GM23338 (cell line): ENCODE results near the gene ZNF511. TPM values are rescaled to one million over a fixed set of nuclear protein-coding genes. Genes with fewer than 3 reads are reported as not detected.

ENCODE experiments used
- ATAC-seq: fragments of 200-7000 bp; cut with Tn5 transposase; 3 replicates; pipeline ENCODE4 v1.9.1; 2020
- DNase-seq: peaks from one replicate; pipeline ENCODE4 v3.0.0-alpha.2; 2015; ENCODE audit warnings: low spot score
- H2AFZ ChIP-seq: fragments of 200-600 bp; sonication (generic); 2 replicates; pipeline ENCODE4 v1.8.0; 2016; ENCODE audit warnings: antibody characterized with exemption, mild to moderate bottlenecking, moderate library complexity
- H3F3A ChIP-seq: fragments of 200-600 bp; sonication (generic); replicated peaks from 2 replicates; pipeline ENCODE4 v1.8.0; 2017; ENCODE audit warnings: antibody characterized with exemption, mixed run types, low read depth
- H3K27ac ChIP-seq: fragments of 200-600 bp; sonication (generic); 2 replicates; pipeline ENCODE4 v1.6.1; 2016; ENCODE audit warnings: low read depth
- H3K27me3 ChIP-seq: fragments of 200-600 bp; sonication (generic); 2 replicates; pipeline ENCODE4 v1.8.0; 2016; ENCODE audit warnings: mild to moderate bottlenecking, mixed run types, moderate library complexity; ENCODE audit not compliant: insufficient read depth
- H3K36me3 ChIP-seq: fragments of 200-600 bp; sonication (generic); 2 replicates; pipeline ENCODE4 v1.8.0; 2016; ENCODE audit warnings: mild to moderate bottlenecking; ENCODE audit not compliant: insufficient read depth
- H3K4me1 ChIP-seq: fragments of 200-600 bp; sonication (generic); 2 replicates; pipeline ENCODE4 v1.8.0; 2016; ENCODE audit warnings: mild to moderate bottlenecking, moderate library complexity; ENCODE audit not compliant: insufficient read depth
- H3K4me2 ChIP-seq: fragments of 200-600 bp; sonication (generic); 2 replicates; pipeline ENCODE4 v1.7.1; 2017; ENCODE audit warnings: mixed run types
- H3K4me3 ChIP-seq: fragments of 200-600 bp; sonication (generic); 2 replicates; pipeline ENCODE4 v1.6.1; 2016; ENCODE audit warnings: mixed run types
- H3K79me2 ChIP-seq: fragments of 200-600 bp; sonication (generic); replicated peaks from 2 replicates; pipeline ENCODE4 v1.8.0; 2017; ENCODE audit warnings: mild to moderate bottlenecking; ENCODE audit not compliant: insufficient read depth
- H3K9me2 ChIP-seq: fragments of 200-600 bp; sonication (generic); 2 replicates; pipeline ENCODE4 v1.8.0; 2017; ENCODE audit not compliant: insufficient read depth
- H4K20me1 ChIP-seq: fragments of 200-600 bp; sonication (generic); replicated peaks from 2 replicates; pipeline ENCODE4 v1.8.0; 2017; ENCODE audit warnings: mild to moderate bottlenecking; ENCODE audit not compliant: insufficient read depth
- H3K27ac Mint-ChIP-seq: 2 replicates; pipeline ENCODE4 v1.8.0; 2020; ENCODE audit warnings: inconsistent platforms, mild to moderate bottlenecking, moderate library complexity, mixed read lengths
- H3K27me3 Mint-ChIP-seq: 3 replicates; pipeline ENCODE4 v1.8.0; 2022; ENCODE audit warnings: low read depth, mild to moderate bottlenecking, moderate library complexity, mixed read lengths, inconsistent platforms; ENCODE audit not compliant: insufficient read depth, poor library complexity
- H3K36me3 Mint-ChIP-seq: 3 replicates; pipeline ENCODE4 v1.8.0; 2021; ENCODE audit warnings: low read depth, mild to moderate bottlenecking, inconsistent platforms, moderate library complexity, mixed read lengths
- H3K4me1 Mint-ChIP-seq: 3 replicates; pipeline ENCODE4 v1.8.0; 2020; ENCODE audit warnings: mild to moderate bottlenecking, inconsistent platforms, mixed read lengths
- H3K4me3 Mint-ChIP-seq: 3 replicates; pipeline ENCODE4 v1.8.0; 2021; ENCODE audit warnings: moderate library complexity, mild to moderate bottlenecking, inconsistent platforms, mixed read lengths
- H3K9me3 Mint-ChIP-seq: 3 replicates; pipeline ENCODE4 v1.8.0; 2020; ENCODE audit warnings: moderate library complexity, mild to moderate bottlenecking, inconsistent platforms, mixed read lengths
- CREB1 ChIP-seq: fragments of 250-450 bp; sonication (Bioruptor Pico); IDR thresholded peaks from 2 replicates; pipeline ENCODE4 v1.5.0; 2020; ENCODE audit warnings: low read depth, mild to moderate bottlenecking, moderate library complexity
- EZH2 ChIP-seq: fragments of 200-600 bp; sonication (generic); IDR thresholded peaks from one replicate; pipeline ENCODE4 v1.8.0; 2017; ENCODE audit warnings: antibody characterized with exemption, mild to moderate bottlenecking, low read depth; ENCODE audit not compliant: unreplicated experiment
- EZH2phosphoT487 ChIP-seq: fragments of 200-600 bp; sonication (generic); IDR thresholded peaks from one replicate; pipeline ENCODE4 v1.8.1; 2018; ENCODE audit warnings: antibody characterized with exemption; ENCODE audit not compliant: unreplicated experiment
- NANOG ChIP-seq: IDR thresholded peaks from 2 replicates; pipeline ENCODE4 v1.6.1; 2016; ENCODE audit warnings: antibody characterized with exemption, borderline replicate concordance
- REST ChIP-seq: IDR thresholded peaks from one replicate; pipeline ENCODE4 v1.6.1; 2018; ENCODE audit warnings: antibody characterized with exemption; ENCODE audit not compliant: unreplicated experiment
- ZNF114 ChIP-seq: fragments of 250-450 bp; sonication (Bioruptor Pico); IDR thresholded peaks from 2 replicates; pipeline ENCODE4 v1.5.0; 2020; ENCODE audit warnings: mild to moderate bottlenecking, moderate library complexity
- ZNF331 ChIP-seq: fragments of 250-450 bp; sonication (Bioruptor Pico); IDR thresholded peaks from 2 replicates; pipeline ENCODE4 v1.5.0; 2020; ENCODE audit warnings: low read depth, mild to moderate bottlenecking, moderate library complexity
- polyA plus RNA-seq: library from polyadenylated mRNA; unstranded; fragments of >200 nt; fragmentation: Nextera tagmentation; extraction: Ambion mirVana; gene quantifications from 2 replicates; pipeline ENCODE4 v1.2.1, GENCODE V29; 2016
- small RNA-seq: library from RNA; depleted of rRNA; stranded (forward); fragments of <200 nt; gene quantifications from one replicate; pipeline ENCODE3, GENCODE V24; 2014; ENCODE audit warnings: low replicate concordance
- total RNA-seq: library from RNA; depleted of rRNA; stranded (reverse); fragments of >200 nt; shearing (Covaris generic); gene quantifications from 2 replicates; pipeline ENCODE4 v1.2.3, GENCODE V29; 2014; rRNA removed

The ZNF511 gene
- total and polyA plus RNA-seq, 2 experiments from 2014 or later = 41.3 to 104 TPM

GRCh38 chr10:133361227-133361626 is 52.5 kb downstream of the ZNF511 start:
- H3K4me3 ChIP-seq = no peak overlapping the region
- H3K4me1 ChIP-seq = no peaks in the 10 kb centered on the region
- ATAC-seq (no peak), DNase-seq (no peak)
- peaks cover 6% of the 10 kb centered on the region for H3K27me3 Mint-ChIP-seq
- no peaks in the 10 kb centered on the region for H3K9me2 ChIP-seq
- H4K20me1 ChIP-seq = no peaks in the 10 kb centered on the region; the same call in 1 of the 2 replicates
- H3K27me3 ChIP-seq = peaks cover 6% of the 10 kb centered on the region; the same call in 1 of the 2 replicates
- H2AFZ ChIP-seq = no peak overlapping the region
- no peak overlapping the region for H3K27ac ChIP-seq
- H3K4me3 Mint-ChIP-seq = no peak overlapping the region
- no peaks in the 10 kb centered on the region; the same call in 1 of the 2 replicates for H3F3A ChIP-seq
- no peaks in the 10 kb centered on the region for H3K36me3 ChIP-seq
- no peaks in the 10 kb centered on the region for H3K9me3 Mint-ChIP-seq
- no peaks in the 10 kb centered on the region for H3K4me1 Mint-ChIP-seq
- H3K27ac Mint-ChIP-seq = no peak overlapping the region
- no peak overlapping the region for H3K4me2 ChIP-seq
- 0 out of 2 replicates have a peak, but pooled peaks cover 4% of the 10 kb centered on the region for H3K79me2 ChIP-seq
- TF ChIP-seq NANOG (no peak), CREB1 (CRISPR knock-in tag) (no peak), REST (no peak), EZH2 (no peak)
- H3K36me3 Mint-ChIP-seq = peaks cover 41% of the 10 kb centered on the region

DNA sequence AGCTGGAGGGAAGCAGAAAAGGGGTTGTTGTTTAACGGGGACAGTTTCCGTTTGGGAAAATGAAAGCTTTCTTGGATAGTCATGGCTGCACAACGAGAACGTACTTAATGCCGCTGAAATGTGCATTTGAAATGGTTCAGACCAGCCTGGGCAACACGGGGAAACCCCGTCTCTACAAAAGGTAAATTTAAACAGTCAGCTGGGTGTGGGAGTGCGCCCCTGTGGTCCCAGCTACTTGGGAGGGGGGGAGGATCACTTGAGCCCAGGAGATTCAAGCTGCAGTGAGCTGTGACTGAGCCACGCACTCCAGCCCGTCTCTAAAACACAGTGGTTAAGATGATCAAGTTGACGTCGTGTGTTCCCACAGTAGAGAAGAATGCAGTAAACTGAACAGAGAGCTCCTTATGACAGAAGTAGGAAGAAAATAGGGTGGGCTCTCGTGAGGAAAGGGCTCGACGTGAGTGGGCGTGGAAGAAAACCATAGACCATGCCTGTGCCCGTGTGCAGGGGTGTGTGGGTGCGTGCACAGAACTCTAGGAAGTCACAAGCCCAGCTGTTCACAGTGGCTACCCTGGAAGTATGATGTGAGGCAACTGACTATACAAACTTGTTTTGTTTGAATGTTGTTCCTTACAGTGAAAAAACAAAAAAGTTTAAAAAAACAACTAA is 53.2 kb downstream of the ZNF511 start:
- Mint-ChIP-seq H3K4me3 (no peak overlapping the region), H3K27ac (no peak overlapping the region), H3K9me3 (no peaks in the 10 kb centered on the region), H3K27me3 (peaks cover 6% of the 10 kb centered on the region), H3K4me1 (no peaks in the 10 kb centered on the region), H3K36me3 (peaks cover 44% of the 10 kb centered on the region)
- no peak for DNase-seq
- H3K4me2 ChIP-seq = no peak overlapping the region
- no peak overlapping the region for H2AFZ ChIP-seq
- H3F3A ChIP-seq = no peaks in the 10 kb centered on the region; the same call in 1 of the 2 replicates
- ATAC-seq = no peak
- H3K9me2 ChIP-seq = no peaks in the 10 kb centered on the region
- H3K27me3 ChIP-seq = peaks cover 6% of the 10 kb centered on the region; the same call in 1 of the 2 replicates
- TF ChIP-seq ZNF331 (CRISPR knock-in tag) (no peak), ZNF114 (CRISPR knock-in tag) (no peak), EZH2phosphoT487 (no peak)
- H3K79me2 ChIP-seq = no peaks in the 10 kb centered on the region
- no peaks in the 10 kb centered on the region for H3K36me3 ChIP-seq
- H3K4me3 ChIP-seq = no peak overlapping the region
- no peaks in the 10 kb centered on the region; the same call in 1 of the 2 replicates for H4K20me1 ChIP-seq
- no peaks in the 10 kb centered on the region for H3K4me1 ChIP-seq
- H3K27ac ChIP-seq = no peak overlapping the region

Small RNAs within 50 kb of the gene (small RNA-seq; reads per million reads assigned to genes)
- gene BANF1P2 = not detected

Other genes with a start within 250 kb of the ZNF511 start
- 0.52 and 0.66 TPM in 2 replicates for gene ADGRA1, start 221.0 kb upstream of the ZNF511 start, total RNA-seq
- gene ADGRA1, start 221.0 kb upstream of the ZNF511 start, polyA plus RNA-seq = 0.07 and 0.23 TPM in 2 replicates
- 8.2 and 16.0 TPM in 2 replicates for gene KNDC1, start 148.7 kb upstream of the ZNF511 start, total RNA-seq
- gene KNDC1, start 148.7 kb upstream of the ZNF511 start, polyA plus RNA-seq = 1.8 and 1.9 TPM in 2 replicates
- 7.7 and 12.2 TPM in 2 replicates for gene UTF1, start 78.7 kb upstream of the ZNF511 start, total RNA-seq
- 51.4 and 55.7 TPM in 2 replicates for gene UTF1, start 78.7 kb upstream of the ZNF511 start, polyA plus RNA-seq
- gene VENTX, start 71.1 kb upstream of the ZNF511 start, total RNA-seq = 6.3 and 8.1 TPM in 2 replicates
- gene VENTX, start 71.1 kb upstream of the ZNF511 start, polyA plus RNA-seq = 4.8 and 5.1 TPM in 2 replicates
- gene ADAM8, start 32.0 kb upstream of the ZNF511 start, total RNA-seq = 5.5 and 7.4 TPM in 2 replicates
- 1.9 and 2.1 TPM in 2 replicates for gene ADAM8, start 32.0 kb upstream of the ZNF511 start, polyA plus RNA-seq
- gene TUBGCP2, start within 50 bp of the ZNF511 start, total RNA-seq = 51.5 and 67.7 TPM in 2 replicates
- 56.6 and 59.6 TPM in 2 replicates for gene TUBGCP2, start within 50 bp of the ZNF511 start, polyA plus RNA-seq
- gene CALY, start 28.0 kb downstream of the ZNF511 start, total RNA-seq = 0.31 and 1.0 TPM in 2 replicates
- gene CALY, start 28.0 kb downstream of the ZNF511 start, polyA plus RNA-seq = 8.0 and 9.0 TPM in 2 replicates
- gene PRAP1, start 38.5 kb downstream of the ZNF511 start, total RNA-seq = not detected in 2 replicates
- 0.68 and 1.5 TPM in 2 replicates for gene PRAP1, start 38.5 kb downstream of the ZNF511 start, polyA plus RNA-seq
- 33.9 and 43.9 TPM in 2 replicates for gene FUOM, start 49.1 kb downstream of the ZNF511 start, total RNA-seq
- gene FUOM, start 49.1 kb downstream of the ZNF511 start, polyA plus RNA-seq = 30.8 and 33.0 TPM in 2 replicates
- gene ECHS1, start 64.4 kb downstream of the ZNF511 start, total RNA-seq = 87.8 and 92.1 TPM in 2 replicates
- gene ECHS1, start 64.4 kb downstream of the ZNF511 start, polyA plus RNA-seq = 120 and 127 TPM in 2 replicates
- gene PAOX, start 70.3 kb downstream of the ZNF511 start, total RNA-seq = 8.7 and 8.8 TPM in 2 replicates
- gene PAOX, start 70.3 kb downstream of the ZNF511 start, polyA plus RNA-seq = 4.1 and 6.1 TPM in 2 replicates
- gene MTG1, start 85.2 kb downstream of the ZNF511 start, total RNA-seq = 35.3 and 45.7 TPM in 2 replicates
- 68.6 and 70.8 TPM in 2 replicates for gene MTG1, start 85.2 kb downstream of the ZNF511 start, polyA plus RNA-seq
- gene SPRN, start 115.7 kb downstream of the ZNF511 start, total RNA-seq = 0.31 TPM in 1 of 2 replicates, not detected in the other
- 0.31 and 0.59 TPM in 2 replicates for gene SPRN, start 115.7 kb downstream of the ZNF511 start, polyA plus RNA-seq
- gene SCART1, start 145.0 kb downstream of the ZNF511 start, total RNA-seq = 0.19 and 0.59 TPM in 2 replicates
- not detected in 2 replicates for gene SCART1, start 145.0 kb downstream of the ZNF511 start, polyA plus RNA-seq
- 0.74 and 2.2 TPM in 2 replicates for gene CYP2E1, start 218.4 kb downstream of the ZNF511 start, total RNA-seq
- 0.97 and 1.4 TPM in 2 replicates for gene CYP2E1, start 218.4 kb downstream of the ZNF511 start, polyA plus RNA-seq